BJ (cell line): ENCODE measurements around the gene AKNA. TPM values are rescaled to one million over a fixed set of nuclear protein-coding genes. Genes with fewer than 3 reads are reported as not detected.
"Not testable (repeated sequence)": the region's sequence is repeated elsewhere in the genome, so short reads cannot be mapped to it uniquely, and the experiment has no call there.

ENCODE experiments used
- CTCF ChIA-PET: fragments of 350-600 bp; formaldehyde crosslinking; extraction: SDS; loops from one replicate; lab custom pipeline; 2021; ENCODE audit warnings: antibody characterized with exemption, inconsistent platforms; lab: Yijun Ruan, JAX
- POLR2A ChIA-PET: fragments of 300-600 bp; sonication (Branson Sonifier 250); formaldehyde crosslinking; extraction: SDS; loops from one replicate; lab custom pipeline; 2021; ENCODE audit warnings: antibody characterized with exemption; lab: Charles Lee
- DNase-seq: peaks from one replicate; pipeline ENCODE4 v3.0.0-alpha.2; 2011; ENCODE audit warnings: low read depth
- H3K27me3 ChIP-seq: 2 replicates; pipeline ENCODE4 v1.6.0; 2011; ENCODE audit warnings: low read length; ENCODE audit not compliant: control insufficient read depth, insufficient read depth
- H3K36me3 ChIP-seq: 2 replicates; pipeline ENCODE4 v1.5.1; 2011; ENCODE audit warnings: low read length; ENCODE audit not compliant: control insufficient read depth, insufficient read depth
- H3K4me3 ChIP-seq: 2 replicates; pipeline ENCODE4 v1.5.1; 2011; ENCODE audit warnings: low read depth, mild to moderate bottlenecking, control low read depth, low read length
- CTCF ChIP-seq: IDR thresholded peaks from 2 replicates; pipeline ENCODE4 v1.5.1; 2011; ENCODE audit warnings: low read depth, mild to moderate bottlenecking, control low read depth, inconsistent platforms, low read length, moderate library complexity; ENCODE audit not compliant: insufficient read depth
- polyA plus RNA-seq: library from polyadenylated mRNA; depleted of rRNA; stranded (reverse); fragments of >200 nt; gene quantifications from 2 replicates; pipeline ENCODE4 v1.2.3, GENCODE V29; 2011

AKNA gene
- polyA plus RNA-seq, 1 experiment, result 11.8 TPM

GRCh38 chr9:114324492-114324891 lies 63.3 kb downstream of the AKNA start:
- no peaks in the 10 kb centered on the region; the same call in 1 of the 2 replicates for H3K27me3 ChIP-seq
- TF ChIP-seq CTCF, result no peak
- no peaks in the 10 kb centered on the region for H3K36me3 ChIP-seq
- H3K4me3 ChIP-seq, result no peak overlapping the region
- ChIA-PET POLR2A (no interaction called here), CTCF (interaction anchor here (0.8 kb wide), 1 partner anchor 15 kb away, joined by 3 read pairs; no protein-coding TSS in a partner anchor)
- DNase-seq, result no peak

DNA sequence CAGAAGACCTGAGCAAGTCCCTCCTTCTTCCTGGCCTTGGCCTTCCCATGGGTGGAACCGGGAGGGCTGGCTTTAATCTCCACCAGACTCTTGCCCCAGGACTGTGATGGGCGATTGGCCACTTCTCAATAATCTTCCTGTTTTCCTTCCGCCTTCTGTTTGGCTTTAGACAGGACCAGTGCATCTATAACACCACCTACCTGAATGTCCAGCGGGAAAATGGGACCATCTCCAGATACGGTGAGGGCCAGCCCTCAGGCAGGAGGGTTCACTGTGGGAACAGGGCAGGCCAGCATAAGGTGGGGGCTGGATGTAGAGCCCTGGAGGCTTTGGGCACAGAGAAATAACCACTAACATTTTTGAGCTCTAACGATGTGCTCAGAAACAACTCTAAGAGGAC lies 63.9 kb downstream of the AKNA start:
- CTCF ChIA-PET, result interaction anchor here (0.8 kb wide), 1 partner anchor 16 kb away, joined by 3 read pairs; no protein-coding TSS in a partner anchor
- POLR2A ChIA-PET, H3K4me3 ChIP-seq, H3K36me3 ChIP-seq, DNase-seq, H3K27me3 ChIP-seq: not testable (repeated sequence)

- POLR2A ChIA-PET, result not testable (repeated sequence)
Measured at GRCh38 chr9:114322831-114323531, 64.8 kb downstream of the AKNA start, which contains the start of gene ORM1. ORM1 (plus strand) TSS chr9:114323098; CDS start chr9:114323134, 36 bp downstream.

DNA sequence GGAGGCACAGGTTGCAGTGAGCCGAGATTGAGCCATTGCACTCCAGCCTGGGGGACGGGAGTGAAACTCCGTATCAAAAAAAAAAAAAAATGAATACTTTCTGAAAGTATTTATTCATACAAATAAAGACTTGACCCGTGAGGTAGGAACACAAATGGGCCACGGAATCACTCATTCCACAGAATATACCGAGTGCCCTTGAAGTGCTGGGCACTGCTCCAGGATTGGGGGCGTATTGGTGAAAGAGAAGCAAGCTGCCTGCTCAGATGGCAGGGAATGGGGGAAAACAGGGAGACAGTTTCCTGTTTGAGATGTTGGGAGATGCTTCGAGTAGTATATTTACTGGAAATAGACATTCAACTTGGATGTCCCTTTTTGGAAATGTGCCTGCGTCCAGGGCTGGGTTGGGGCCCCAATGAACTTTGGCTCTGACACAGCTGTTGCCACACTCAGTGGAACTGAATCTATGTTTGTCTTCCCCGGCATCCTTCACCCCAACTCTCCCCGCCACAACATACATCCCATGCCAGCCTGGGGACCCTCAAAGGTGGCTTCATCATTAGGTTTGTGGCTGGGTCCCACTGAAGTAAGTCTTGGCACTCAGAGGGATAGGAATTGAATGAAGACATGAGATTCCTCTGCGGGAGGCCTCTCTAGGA lies 65.5 kb downstream of the AKNA start:
- H3K27me3 ChIP-seq, DNase-seq, H3K36me3 ChIP-seq, H3K4me3 ChIP-seq, POLR2A ChIA-PET: not testable (repeated sequence)
- CTCF ChIA-PET, result interaction anchor here (1.2 kb wide), 1 partner anchor 240 kb away, joined by 3 read pairs; no protein-coding TSS in a partner anchor

More at GRCh38 chr9:114322831-114323531, 64.8 kb downstream of the AKNA start, which contains the start of gene ORM1:
- DNase-seq, H3K4me3 ChIP-seq, H3K36me3 ChIP-seq, H3K27me3 ChIP-seq: not testable (repeated sequence)
- CTCF ChIA-PET, result interaction anchor here (1.2 kb wide), 1 partner anchor 241 kb away, joined by 3 read pairs; no protein-coding TSS in a partner anchor

- peaks cover 2% of the 10 kb centered on the region for H3K27me3 ChIP-seq
- no peak for TF ChIP-seq CTCF
Measured at GRCh38 chr9:114321759-114322158, 66.0 kb downstream of the AKNA start.

DNA sequence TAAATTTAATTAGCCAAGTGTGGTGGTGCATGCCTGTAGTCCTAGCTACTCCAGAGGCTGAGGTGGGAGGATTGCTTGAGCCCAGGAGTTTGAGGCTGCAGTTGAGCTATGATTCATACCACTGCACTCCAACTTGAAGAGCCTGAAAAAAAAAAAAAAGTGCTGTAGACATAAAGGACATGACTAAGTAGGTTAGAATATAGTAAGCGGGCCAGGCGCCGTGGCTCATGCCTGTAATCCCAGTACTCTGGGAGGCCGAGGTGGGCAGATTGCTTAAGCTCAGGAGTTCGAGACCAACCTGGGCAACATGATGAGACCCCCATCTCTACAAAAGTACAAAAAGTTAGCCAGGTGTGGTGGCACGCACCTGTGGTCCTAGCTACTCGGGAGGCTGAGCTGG lies 67.1 kb downstream of the AKNA start:
- H3K36me3 ChIP-seq, DNase-seq, POLR2A ChIA-PET, H3K27me3 ChIP-seq, H3K4me3 ChIP-seq: not testable (repeated sequence)
- CTCF ChIA-PET, result interaction anchor here (1.0 to 2.4 kb wide), 2 partner anchors 18 to 26 kb away, joined by 4 to 6 read pairs; no protein-coding TSS in a partner anchor

More at GRCh38 chr9:114321759-114322158, 66.0 kb downstream of the AKNA start:
- DNase-seq, result no peak
- no peaks in the 10 kb centered on the region for H3K36me3 ChIP-seq
- CTCF ChIA-PET, result interaction anchor here (1.2 kb wide), 1 partner anchor 240 kb away, joined by 3 read pairs; no protein-coding TSS in a partner anchor
- POLR2A ChIA-PET, result no interaction called here
- H3K4me3 ChIP-seq, result no peak overlapping the region

- no peak overlapping the region for H3K4me3 ChIP-seq
- no peak for TF ChIP-seq CTCF
- no peaks in the 10 kb centered on the region for H3K36me3 ChIP-seq
- no peak for DNase-seq
- peaks cover 2% of the 10 kb centered on the region for H3K27me3 ChIP-seq
- POLR2A ChIA-PET, result no interaction called here
- CTCF ChIA-PET, result interaction anchor here (0.8 to 2.4 kb wide), 2 partner anchors 10 to 19 kb away, joined by 4 to 6 read pairs; no protein-coding TSS in a partner anchor
Measured at GRCh38 chr9:114319147-114319546, 68.6 kb downstream of the AKNA start.
